B cell (primary cell): ENCODE data around the gene ANKRD9.

Experiments used
- CTCF ChIP-seq: fragments of 200-600 bp; IDR thresholded peaks from one replicate; pipeline ENCODE4 v1.8.0; 2022; ENCODE audit warnings: antibody characterized with exemption, mild to moderate bottlenecking
- EZH2 ChIP-seq: IDR thresholded peaks from 2 replicates; pipeline ENCODE4 v1.6.1; 2012; ENCODE audit warnings: borderline replicate concordance, low read depth, mild to moderate bottlenecking, moderate library complexity, low read length; ENCODE audit not compliant: insufficient read depth, poor library complexity, severe bottlenecking

GRCh38 chr14:102506626-102506925, 3.0 kb downstream of the ANKRD9 start:
- TF ChIP-seq EZH2 (no peak), CTCF (no peak)
